GM18858 (cell line): Measurements from ENCODE around the gene PFN1.
A peak's percentile ranks its signal among the peaks of the same experiment; 100 is the strongest.

Experiments used
- ATAC-seq: cut with Tn5 transposase; IDR thresholded peaks from one replicate; pipeline ENCODE4 v1.9.1; 2021; ENCODE audit not compliant: unreplicated experiment

PFN1 gene

DNA sequence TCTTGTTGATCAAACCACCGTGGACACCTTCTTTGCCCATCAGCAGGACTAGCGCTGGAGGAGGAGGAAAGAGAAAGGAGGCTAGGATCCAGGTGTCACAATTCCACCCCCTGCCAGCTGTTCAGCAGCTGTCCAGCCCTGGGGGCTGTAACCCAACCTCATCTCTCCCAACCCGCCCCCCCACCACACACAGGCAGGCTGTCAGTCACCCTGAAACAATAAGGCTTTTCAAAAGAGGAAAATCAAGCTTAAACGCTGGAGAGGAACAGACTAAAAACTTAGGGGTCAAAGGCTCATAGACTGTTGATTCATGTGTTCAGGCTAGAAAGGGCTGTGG, 2.4 kb downstream of the PFN1 start:
- no peak for ATAC-seq

DNA sequence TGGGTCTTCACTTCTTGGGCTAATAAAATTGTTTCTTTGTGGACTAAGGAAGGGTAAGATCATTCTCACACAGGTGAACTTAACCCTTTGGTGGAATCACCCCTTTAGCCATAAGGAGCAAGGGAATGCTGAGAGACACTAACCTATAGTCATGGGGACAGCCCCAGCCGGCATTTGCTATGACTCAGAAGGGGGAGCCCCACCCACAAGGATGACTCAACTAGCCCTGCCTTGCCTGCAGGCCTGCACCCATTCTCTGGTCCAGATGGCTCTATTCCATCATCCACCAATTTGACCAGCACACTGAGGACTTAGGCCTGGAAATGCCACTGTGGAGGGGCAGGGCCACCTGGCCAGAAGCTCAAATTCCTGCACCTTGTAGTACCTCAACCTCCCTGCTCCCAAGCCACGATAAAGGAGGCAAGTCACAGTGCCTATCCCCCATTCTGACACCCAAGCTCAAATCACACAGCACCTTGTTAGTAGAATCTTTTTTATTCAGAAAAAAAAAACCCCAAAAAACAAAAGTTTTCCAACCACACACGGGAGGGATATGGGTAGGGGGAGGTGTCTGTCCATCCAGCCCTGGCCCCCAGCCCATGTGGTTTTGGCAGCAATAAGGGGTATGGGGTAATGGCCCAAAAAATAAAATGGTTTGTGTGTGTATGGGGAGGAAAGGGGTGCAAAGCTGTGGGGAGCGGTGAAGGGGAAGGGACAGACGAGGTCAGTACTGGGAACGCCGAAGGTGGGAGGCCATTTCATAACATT, 3.0 kb downstream of the PFN1 start:
- ATAC-seq = no peak

GRCh38 chr17:4944554-4945175, 3.7 kb downstream of the PFN1 start:
- ATAC-seq = no peak

GRCh38 chr17:4944163-4944553, 4.2 kb downstream of the PFN1 start:
- no peak for ATAC-seq

GRCh38 chr17:4942760-4943508, 5.4 kb downstream of the PFN1 start:
- ATAC-seq = no peak

GRCh38 chr17:4941319-4941610, 7.1 kb downstream of the PFN1 start:
- ATAC-seq = no peak

DNA sequence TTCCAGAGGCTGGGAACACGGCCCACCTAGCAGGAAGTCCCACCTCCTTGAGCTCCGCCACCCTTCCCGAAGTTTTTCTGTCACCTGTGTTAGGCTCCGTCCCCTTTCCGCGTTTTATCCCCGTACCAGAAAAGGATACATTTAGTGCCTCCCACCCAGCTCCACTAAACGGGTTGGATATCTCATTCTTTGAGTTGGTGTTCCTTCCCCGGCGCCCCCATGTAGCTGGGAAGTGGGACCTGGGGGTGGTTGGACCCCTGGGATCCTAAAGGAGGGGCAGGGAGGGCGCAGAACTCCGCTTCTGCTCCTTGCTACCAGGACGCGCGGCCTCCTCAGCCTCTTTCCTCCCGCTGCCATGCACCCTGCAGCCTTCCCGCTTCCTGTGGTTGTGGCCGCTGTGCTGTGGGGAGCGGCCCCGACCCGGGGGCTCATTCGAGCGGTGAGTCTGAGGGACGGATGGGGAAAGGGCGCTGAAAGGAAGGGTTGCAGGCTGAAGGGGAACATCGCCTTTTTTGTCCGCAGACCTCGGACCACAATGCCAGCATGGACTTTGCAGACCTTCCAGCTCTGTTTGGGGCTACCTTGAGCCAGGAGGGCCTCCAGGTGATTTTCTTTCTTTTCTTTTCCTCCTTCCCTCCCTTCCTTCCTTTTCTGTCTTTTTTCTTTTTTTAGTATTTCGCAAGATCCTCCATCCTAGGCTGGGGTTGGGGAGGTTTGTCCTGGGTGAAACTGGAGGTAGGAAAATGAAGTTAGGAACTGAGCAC, 7.6 kb downstream of the PFN1 start:
- ATAC-seq = no peak

DNA sequence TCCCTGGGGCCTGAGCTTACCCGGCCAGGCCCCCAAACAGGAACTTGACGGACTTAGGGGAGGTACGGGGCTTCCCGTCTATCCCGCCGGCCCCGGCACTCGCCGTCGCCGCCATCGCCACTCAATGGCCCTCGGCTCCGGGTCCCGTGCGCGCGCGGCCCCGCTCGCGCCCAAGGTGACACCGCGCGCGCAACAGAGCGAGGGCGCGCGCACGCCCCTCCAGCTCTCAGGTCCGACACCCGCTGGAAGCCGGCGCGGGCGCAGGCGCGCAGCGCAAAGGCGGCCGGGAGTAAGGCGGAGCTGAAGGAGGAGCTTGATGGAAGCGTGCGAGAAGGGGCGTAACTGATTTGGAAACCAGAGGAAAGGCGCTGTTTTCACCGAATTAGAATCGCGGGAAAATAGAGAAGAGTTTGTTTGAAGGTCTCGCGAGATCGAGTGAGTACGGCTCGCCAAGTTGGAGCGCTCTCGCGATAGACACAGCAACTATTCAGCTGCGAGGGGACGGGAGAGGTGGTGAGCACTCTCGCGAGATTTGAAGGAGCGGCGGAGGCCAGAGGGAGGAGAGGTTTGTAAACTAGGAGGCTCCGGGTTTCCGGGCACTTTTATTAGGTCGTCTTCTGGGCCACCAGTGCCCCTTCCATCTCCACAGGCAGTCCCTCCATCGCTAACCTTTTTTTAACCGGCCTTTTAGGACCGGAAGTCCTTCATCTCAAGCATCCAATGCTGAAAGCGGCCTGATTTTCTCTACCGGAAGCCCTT, 8.4 kb downstream of the PFN1 start, which contains the start of the genes RNF167 and SLC25A11:
Gene RNF167, plus strand, starts transcription at position 473 of the 759 bp plus-strand sequence. CDS start 642 bp downstream, outside the sequence.
Gene SLC25A11, minus strand, starts transcription at position 251 of the 759 bp plus-strand sequence. Its CDS starts 136 bp downstream, at position 115.
- peak; percentile 68 for ATAC-seq

- peak; percentile 1 for ATAC-seq
Measured at GRCh38 chr17:4939546-4939795, 8.9 kb downstream of the PFN1 start.

DNA sequence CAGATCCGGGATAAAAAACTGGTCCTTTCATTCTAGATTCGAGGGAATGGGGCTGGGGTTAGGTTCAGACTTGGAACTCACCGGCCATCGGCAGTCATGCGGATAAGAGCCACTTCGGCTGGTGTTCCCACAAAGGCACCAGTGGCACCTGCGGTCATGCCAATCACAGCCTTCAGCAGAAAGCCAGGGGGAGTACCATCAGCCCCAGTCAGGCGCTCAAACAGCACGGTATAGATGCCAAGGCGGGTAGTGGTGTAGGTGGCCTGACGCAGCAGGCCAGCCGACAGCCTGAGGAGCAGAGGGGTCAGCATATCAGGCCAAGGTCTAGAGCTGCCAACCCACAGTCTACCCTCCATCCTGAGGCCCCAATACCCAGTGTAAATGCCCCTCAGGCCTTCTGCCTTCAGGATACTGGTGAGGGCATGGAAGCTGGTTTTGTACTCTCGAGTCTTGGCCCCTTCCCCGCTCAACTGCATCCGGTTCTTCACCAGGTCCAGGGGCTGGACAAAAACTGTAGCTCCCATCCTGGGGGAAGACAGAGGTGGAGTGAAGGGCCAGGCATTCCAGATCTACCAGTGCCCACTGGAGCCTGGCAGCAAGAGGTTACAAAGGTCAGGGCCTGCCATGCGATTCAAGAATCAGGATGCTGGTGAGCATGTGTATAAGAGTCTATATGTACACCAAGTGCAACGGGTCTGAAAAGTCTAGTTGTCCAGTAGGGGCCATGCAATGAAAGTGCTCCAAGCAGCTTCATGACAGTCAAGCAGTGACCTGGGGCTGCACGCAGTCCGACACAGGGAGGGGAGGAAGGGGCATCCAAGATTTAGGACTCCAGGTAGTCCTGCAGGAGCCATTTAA, 9.4 kb downstream of the PFN1 start:
- ATAC-seq = no peak

- no peak for ATAC-seq
Measured at GRCh38 chr17:4938069-4938491, 10.2 kb downstream of the PFN1 start.

GRCh38 chr17:4937553-4937952, 10.8 kb downstream of the PFN1 start:
- no peak for ATAC-seq

GRCh38 chr17:4936436-4936835, 11.9 kb downstream of the PFN1 start:
- no peak for ATAC-seq

GRCh38 chr17:4935650-4936049, 12.7 kb downstream of the PFN1 start:
- no peak for ATAC-seq

GRCh38 chr17:4934173-4934979, 14.0 kb downstream of the PFN1 start:
- no peak for ATAC-seq

GRCh38 chr17:4933646-4934045, 14.7 kb downstream of the PFN1 start:
- no peak for ATAC-seq

GRCh38 chr17:4932756-4933155, 15.6 kb downstream of the PFN1 start:
- no peak for ATAC-seq

DNA sequence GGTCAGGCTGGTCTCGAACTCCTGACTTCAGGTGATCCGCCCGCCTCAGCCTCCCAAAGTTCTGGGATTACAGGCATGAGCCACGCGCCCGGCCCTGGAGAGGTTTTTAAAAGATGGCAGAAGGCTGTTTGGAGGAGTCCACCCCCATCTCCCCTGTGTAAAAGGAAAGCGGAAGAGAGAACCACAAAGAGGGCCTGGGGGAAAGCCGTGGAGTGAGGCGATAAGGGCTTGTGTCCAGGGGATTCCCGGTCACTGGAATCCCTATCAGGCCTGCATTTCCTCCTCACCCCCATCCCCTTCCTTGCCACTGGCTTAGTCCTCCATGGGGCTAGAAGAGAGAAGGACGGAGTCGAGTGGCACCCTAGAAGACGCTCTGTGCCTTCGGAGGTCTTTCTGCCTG, 16.4 kb downstream of the PFN1 start, which contains the start of gene GP1BA:
Gene GP1BA, plus strand, starts transcription at position 315 of the 400 bp plus-strand sequence. CDS start 328 bp downstream, outside the sequence.
- no peak for ATAC-seq

GRCh38 chr17:4928881-4929280, 19.4 kb downstream of the PFN1 start:
- ATAC-seq = no peak
